GM18502 (cell line): Measurements from ENCODE around the gene RNASE12.
"Not testable (repeated sequence)": the region's sequence is repeated elsewhere in the genome, so short reads cannot be mapped to it uniquely, and the experiment has no call there.

Experiments used
- ATAC-seq: cut with Tn5 transposase; IDR thresholded peaks from one replicate; pipeline ENCODE4 v1.9.1; 2021; ENCODE audit warnings: mild to moderate bottlenecking; ENCODE audit not compliant: unreplicated experiment, poor library complexity

The RNASE12 gene

DNA sequence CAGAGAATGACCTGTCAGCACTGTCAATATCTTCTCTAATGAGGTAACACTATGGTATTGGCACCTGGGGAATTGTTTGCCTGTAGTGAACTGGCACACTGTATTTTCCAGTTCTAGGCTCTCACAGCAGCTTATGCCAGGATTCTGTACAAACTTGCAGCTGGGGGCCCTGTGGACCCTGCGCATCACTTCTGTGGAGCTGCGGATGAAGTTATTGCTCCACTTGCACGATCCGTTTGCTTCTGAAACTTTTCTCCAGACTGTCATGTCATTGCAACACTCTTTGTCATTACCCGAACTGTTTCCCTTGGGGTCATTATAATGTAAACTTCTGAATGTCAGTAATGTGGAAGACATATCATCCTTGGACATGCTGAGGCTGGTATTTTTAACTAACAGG lies 7.3 kb downstream of the RNASE12 start:
- ATAC-seq, result no peak

DNA sequence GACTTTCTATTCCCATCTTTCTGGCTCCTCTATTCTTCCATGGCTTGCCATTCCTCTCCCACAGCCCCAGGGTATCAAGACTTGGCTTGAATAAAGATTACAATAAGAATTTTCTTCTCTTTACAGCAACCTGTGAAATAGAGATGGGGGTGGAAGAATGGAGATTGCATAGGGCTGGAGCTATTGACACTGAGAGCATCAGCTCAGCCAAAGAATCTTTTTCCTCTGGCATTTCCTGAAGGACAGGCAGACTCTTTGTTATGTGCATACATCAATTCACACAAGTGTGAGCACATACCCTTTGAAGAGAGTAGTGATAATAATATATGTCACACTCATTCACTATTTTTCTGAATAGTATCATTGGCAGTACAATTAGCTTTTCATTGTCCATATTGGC lies 8.0 kb downstream of the RNASE12 start:
- no peak for ATAC-seq

DNA sequence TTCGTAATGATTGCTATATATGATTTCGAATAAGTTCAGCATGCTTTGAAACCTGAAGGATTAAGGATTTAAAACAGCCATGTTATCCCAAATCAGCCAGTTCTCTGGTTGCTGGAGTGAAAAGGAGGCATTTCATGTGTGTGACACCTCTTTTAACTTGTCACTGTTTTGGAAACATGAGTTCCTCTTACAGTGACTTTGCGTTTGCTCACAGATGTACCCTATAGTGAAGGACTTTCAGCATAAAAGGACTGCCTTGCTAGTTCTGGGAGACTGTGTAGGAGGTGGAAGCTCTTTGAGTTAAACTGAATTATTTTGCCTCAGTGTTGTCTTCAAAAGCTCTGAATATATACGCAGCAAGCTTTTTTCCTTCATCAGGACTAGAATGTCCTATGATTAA lies 10.9 kb downstream of the RNASE12 start:
- ATAC-seq, result no peak

DNA sequence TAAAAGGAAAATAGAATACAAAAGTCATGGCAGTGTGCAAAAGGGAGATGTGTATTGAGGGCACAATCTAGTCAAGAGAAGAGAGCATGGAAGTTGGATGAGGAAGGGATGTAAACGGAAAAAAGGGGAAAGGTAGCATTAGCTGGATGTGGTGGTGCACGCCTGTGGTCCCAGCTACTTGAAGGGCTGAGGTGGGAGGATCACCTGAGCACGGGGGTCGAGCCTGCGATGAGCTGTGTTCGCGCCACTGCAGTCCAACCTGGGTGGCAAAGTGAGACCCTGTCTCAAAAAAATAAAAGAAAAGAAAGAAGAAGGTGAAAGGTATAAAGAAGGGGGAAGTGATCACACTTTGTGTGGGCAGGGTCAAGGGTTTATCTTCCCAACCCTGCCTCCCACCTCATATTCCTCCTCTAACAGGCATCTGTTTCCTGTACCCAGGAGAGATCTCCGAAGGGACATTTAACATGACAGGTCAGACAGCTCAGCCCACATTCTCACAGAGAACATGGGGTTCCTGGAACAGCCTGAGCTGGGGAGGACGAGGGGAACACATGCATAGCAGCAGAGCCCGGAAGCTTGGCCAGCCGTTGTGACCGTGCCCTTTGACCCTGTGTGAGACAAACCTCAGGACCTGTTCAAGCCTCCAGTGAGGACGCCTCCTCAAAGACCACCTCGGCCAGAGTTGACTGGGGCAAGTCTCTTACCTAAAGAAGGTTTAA lies 12.2 kb downstream of the RNASE12 start:
- no peak for ATAC-seq

DNA sequence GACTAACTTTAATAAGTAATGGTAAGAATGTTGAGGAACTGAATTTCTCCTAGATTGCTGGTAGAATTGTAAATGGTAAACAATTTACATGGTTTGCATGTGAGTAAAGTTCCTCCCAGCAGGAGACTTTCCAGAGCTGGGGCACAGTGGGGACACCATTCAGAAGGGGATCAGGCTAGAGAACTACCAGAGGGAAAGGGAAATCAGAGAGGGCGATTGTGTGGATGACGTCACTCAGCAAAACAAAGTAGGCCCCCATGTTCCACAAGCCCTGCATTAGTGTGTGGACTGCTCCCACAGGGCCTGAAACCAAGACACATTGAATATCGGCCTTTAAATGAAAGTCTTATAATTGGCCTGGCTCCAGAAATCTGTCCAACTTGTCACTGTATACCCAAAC lies 12.9 kb downstream of the RNASE12 start:
- no peak for ATAC-seq

DNA sequence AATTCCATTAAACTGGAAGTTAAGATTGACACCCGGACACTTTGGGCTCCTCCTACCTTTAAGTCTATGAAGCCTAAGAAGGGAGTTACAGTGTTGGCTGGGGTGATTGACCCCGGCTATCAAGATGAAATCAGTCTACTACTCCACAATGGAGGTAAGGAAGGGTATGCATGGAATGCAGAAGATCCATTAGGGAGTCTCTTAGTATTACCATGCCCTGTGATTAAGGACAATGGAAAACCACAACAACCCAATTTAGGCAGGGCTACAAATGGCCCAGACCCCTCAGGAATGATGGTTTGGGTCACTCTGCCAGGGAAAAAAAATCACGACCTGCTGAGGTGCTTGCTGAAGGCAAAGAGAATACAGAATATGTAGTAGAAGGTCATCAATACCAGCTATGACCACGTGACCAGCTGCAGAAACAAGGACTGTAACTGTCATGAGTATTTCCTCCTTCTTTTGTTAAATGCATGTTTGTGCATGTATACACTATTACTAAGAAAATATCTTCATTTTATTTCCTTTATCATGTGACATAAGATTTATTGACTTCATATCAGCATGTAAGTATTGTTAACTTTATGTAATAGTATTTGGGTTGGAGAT lies 18.7 kb downstream of the RNASE12 start:
- ATAC-seq, result not testable (repeated sequence)

DNA sequence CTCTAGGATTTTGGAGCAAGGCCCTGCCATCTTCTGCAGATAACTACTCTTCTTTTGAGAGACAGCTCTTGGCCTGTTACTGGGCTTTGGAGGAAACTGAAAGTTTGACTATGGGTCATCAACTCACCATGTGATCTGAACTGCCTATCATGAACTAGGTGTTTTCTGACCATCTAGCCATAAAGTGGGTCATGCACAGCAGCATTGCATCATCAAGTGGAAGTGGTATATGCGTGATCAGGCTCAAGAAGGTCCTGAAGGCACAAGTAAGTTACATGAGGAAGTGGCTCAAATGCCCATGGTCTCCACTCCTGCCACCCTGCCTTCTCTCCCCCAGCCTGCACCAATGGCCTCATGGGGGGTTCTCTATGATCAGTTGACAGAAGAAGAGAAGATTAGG lies 20.5 kb downstream of the RNASE12 start:
- not testable (repeated sequence) for ATAC-seq

DNA sequence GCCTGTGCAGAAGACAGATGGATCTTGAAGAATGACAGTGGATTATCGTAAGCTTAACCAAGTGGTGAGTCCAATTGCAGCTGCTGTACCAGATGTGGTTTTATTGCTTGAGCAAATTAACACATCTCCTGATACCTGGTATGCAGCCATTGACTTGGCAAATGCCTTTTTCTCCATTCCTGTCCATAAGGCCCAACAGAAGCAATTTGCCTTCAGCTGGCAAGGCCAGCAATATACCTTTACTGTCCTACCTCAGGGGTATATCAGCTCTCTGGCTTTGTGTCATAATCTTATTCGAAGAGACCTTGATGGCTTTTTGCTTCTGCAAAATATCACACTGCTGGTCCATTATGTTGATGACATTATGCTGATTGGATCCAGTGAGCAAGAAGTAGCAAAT lies 21.3 kb downstream of the RNASE12 start:
- ATAC-seq, result not testable (repeated sequence)

DNA sequence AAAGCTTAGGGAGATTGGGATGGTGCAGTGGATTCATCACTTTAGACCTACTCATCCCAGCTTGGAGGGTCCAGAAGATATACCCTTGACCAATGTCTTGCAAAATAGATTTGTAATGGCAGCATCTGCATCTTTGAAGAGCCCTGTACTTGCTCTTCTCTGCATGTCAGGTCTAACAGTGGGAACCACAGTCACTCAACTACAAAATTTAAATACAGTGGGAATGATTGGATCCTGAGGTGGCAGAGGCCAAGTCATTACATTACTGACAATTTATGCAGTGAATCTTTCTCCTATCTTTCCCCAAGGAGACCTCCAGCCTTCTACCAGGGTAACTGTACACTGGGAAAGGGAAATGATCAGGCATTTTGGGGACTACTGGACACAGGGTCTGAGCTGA lies 22.1 kb downstream of the RNASE12 start:
- no peak for ATAC-seq

DNA sequence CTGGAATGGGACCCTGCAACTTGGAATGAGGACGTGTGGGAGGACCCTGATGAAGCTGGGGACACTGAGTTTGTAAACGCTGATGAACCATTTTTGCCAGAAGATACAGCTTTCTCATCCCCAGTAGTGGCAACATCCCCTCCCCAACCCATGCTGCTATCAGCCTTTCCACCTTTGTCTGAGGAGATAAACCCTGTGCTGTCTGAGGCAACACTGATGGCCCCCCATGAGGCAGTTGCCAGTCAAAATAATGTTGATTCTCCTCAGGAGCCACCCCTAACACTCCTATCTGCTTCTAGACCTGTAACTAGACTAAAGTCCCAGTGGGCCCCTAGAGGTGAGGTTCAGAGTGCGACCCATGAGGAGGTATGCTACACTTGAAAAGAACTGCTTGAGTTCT lies 22.8 kb downstream of the RNASE12 start:
- ATAC-seq, result no peak

DNA sequence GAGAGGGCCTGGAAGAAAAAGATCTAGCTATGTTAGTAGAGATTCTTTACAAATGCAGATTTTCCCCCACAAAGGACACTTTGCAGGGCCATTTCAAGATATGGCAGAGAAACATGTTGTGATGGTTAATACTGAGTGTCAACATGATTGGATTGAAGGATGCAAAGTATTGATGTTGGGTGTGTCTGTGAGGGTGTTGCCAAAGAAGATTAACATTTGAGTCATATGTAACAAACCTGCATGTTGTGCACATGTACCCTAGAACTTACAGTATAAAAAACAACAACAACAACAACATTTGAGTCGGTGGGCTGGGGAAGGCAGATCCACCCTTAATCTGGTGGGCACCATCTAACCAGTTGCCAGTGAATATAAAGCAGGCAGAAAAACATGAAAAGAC lies 24.0 kb downstream of the RNASE12 start:
- not testable (repeated sequence) for ATAC-seq

DNA sequence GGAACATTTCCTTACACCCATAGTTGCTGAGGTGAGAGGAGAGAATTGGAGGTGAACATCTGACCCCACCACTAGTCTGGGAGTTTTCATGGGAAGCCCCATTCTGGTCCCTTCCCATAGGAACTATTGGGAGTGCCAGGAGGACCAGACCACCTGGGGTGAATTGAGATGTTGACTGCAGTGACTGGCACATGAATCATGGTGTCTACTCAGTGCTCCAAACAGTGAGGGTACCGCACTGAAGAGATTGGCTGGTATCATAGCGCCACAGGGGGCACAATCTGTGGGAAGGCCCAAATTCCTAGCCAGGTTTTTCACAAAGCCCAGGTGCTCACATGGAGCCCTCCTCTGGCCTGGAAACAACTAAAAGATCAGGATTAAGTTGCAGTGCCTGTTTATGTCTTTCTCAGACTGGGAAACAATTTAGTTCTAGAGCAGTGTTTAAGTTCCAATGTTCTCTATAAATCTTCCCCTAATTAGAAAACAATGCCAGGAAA lies 26.6 kb downstream of the RNASE12 start:
- ATAC-seq, result no peak

DNA sequence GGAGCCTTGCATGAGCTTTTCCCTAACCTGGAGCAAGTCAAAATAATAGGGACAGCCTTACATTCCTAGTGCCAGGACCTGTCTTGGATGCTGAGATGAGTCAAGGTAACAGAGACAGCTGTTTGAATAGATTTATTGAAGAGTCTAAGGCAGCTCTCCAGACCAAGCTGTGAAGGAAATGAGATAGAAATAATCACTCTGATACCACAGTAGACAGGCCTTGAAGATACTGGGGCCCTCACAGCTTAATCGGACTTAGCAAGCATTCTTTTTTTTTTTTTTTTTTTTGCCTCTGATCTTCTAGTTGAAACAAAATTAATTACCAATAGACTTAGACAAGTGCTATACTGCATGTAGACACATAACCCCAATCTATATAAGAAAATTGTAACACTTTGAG lies 27.2 kb downstream of the RNASE12 start:
- ATAC-seq, result no peak

DNA sequence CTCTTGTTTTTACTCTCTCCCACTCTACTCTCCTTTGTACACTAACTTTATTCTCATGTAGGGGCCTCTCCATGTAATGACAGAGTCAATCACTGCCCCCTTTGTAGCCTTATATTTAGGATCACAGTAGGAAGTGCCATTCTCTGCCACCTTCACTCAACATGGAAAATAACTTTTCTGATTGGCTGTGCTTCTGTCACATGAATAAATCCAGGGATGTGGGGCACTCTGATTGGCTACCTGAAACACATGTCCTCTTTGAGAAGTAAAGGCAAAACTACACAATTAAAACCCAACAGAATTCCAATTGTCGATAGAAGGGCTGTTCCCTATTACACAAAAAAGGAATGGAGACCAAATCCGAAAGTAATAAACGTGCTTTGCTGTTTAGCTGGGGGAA lies 30.2 kb downstream of the RNASE12 start, which contains the start of gene RNASE9:
RNASE9 (minus strand) TSS at position 87 of the 400 bp plus-strand sequence.
- no peak for ATAC-seq

DNA sequence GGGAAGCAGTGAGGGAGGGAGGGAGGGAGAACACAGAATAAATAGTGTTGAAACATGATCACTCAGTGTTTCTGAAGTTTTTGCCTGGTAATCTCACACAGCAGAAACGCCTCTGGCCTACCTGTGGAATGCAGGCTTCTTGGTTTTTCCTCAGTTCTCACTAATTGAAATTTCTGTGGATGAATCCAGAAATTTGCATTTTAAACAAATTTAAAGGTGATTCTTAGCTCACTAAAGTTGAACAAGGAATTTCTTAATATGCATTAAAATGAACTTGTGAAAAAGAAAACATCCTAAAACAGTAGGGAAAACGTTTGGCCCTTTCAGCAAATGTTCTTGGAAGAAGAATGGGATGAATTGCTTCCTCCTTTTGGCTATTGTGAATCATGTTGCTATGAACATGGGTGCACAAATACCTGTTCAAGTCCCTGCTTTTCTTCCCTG lies 31.7 kb downstream of the RNASE12 start:
- ATAC-seq, result no peak

DNA sequence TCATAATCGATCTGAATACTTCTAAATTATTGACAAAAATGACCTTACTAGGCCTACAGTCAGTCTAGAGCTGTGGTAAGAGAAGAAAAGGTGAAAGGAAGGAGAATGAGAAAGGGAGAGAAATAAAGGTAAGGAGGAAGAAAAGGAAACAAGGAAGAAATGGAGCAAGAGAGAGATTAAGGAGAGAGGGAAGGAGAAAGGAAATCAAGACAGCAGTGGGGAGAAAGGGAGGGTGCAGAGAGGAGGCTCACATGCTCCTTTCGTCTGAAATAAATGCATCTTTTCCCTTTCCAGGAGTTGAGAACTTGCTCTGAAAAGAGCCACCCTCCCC lies 34.0 kb downstream of the RNASE12 start:
- ATAC-seq, result no peak

DNA sequence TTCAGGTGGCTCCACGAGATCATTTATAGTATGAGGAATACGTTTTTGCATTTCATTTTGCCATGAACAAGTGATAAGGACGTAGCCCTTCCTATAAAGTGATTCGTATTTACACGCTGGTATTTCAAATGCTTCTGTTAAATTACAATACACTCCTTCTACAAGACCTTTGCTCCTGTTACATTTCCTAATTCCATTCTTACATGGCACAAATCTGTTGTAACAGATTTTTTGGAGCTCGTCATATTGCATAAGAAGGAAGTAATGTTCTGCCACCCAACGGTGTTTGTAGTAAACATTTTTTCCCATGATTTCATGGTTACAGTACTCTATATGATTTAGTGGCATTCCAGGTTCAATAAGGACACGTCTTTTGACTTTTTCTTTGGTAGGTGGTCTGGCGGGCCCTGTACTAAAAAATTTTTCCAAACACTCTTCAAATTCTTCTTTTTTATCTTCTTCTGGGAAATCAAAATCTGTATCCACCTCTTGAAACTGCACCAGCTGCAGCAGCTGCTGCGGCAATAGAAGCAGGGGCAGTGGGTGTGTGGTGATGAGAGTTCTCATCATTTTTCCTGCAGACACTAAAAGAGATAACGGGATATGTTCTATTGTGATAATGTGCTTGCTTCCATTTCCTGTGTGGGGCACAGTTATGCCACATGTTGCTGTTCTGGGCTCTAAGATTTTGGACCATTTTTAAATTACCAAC lies 34.5 kb downstream of the RNASE12 start:
- ATAC-seq, result no peak

DNA sequence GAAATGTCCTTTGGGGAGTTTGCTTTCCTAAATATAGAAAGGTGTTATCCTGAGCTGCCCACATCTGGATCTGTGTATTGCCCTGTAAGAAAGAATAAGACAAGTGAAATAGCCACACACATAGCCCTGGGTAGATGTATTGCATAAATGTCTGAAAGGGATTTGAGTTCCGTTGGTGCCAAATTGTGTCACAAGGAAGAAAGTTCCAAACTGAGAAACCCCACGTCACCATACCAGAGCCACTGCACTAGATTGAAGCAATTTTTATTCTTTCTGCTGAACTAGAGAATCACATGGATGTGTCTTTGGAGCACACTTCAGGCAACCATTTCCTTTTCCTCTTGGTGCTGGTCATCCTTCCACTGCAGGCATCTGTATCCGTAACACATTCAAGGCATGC lies 35.3 kb downstream of the RNASE12 start:
- no peak for ATAC-seq

DNA sequence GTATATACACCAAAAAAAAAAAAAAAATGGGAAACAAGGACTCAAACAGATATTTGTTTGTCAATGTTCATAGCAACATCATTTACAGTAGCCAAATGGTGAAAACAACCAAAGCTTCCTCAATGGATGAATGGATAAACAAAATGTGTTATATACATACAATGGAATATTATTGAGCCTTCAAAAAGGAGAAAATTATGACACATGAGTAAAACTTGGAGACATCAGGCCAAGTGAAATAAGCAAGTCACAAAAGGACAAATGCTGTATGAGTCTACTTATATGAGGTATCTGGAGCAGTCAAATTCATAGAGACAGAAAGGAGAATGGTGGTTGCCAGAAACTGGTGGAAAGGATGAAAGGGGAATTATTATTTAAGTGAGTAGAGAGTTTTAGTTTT lies 38.2 kb downstream of the RNASE12 start:
- no peak for ATAC-seq

DNA sequence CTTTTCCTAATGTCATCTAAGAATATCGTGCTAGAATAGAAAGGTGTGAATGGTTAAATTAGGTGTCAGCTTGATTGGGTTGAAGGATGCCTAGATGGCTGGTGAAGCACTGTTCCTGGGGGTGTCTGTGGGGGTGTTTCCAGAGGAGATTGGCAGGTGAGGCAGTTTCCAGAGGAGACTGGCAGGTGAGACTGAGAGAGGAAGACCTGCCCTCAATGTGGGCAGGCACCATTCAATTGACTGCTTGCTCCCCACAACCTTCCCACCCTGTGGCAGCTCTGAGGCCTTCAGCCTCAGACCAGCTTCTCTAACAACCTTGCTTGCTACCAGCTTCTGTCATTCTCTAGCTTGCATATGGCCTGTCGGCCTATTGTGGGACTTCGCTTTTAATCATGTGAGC lies 39.6 kb downstream of the RNASE12 start:
- ATAC-seq, result no peak

DNA sequence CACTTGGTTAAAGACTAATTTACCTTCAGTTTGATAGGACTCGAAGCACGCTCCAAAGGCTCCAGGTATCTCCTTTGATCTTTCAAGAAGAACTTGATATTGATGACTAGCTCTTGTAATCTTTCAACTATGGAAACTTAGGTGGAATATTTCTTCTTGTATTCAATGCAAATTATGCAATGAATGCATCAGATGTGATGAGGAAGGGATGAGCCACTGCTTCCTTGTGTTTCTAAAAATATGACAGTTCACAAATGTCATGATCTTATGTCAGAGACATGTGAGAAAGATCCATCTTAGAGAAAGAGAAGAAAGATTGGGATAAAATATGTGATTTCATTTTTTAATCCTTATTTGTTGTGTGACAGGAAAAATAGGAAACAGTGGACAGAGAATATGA lies 40.2 kb downstream of the RNASE12 start:
- no peak for ATAC-seq
